HG03095 (cell line): Measurements from ENCODE around the gene HOXD4.

ENCODE experiments used
- ATAC-seq: cut with Tn5 transposase; IDR thresholded peaks from one replicate; pipeline ENCODE4 v1.9.1; 2021; ENCODE audit warnings: moderate library complexity; ENCODE audit not compliant: unreplicated experiment

The HOXD4 gene

GRCh38 chr2:176187899-176188773 lies 36.8 kb downstream of the HOXD4 start, which contains the start of gene HOXD1:
Gene HOXD1 (plus strand): TSS chr2:176188668. CDS start chr2:176188802, 134 bp downstream.
- ATAC-seq, result no peak

DNA sequence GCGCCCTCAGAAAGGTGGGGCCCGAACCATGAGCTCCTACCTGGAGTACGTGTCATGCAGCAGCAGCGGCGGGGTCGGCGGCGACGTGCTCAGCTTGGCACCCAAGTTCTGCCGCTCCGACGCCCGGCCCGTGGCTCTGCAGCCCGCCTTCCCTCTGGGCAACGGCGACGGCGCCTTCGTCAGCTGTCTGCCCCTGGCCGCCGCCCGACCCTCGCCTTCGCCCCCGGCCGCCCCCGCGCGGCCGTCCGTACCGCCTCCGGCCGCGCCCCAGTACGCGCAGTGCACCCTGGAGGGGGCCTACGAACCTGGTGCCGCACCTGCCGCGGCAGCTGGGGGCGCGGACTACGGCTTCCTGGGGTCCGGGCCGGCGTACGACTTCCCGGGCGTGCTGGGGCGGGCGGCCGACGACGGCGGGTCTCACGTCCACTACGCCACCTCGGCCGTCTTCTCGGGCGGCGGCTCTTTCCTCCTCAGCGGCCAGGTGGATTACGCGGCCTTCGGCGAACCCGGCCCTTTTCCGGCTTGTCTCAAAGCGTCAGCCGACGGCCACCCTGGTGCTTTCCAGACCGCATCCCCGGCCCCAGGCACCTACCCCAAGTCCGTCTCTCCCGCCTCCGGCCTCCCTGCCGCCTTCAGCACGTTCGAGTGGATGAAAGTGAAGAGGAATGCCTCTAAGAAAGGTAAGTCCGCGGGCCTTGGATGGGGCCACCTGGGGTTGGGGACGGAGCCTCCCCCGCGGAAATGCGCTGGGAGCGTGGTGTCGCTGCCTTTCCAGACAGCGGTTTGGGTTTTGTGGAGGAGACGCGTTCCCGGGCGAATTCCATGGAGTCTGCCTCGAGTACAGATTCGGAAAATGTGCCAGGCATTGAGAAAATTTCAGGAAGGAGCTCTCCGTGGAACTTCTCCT lies 37.7 kb downstream of the HOXD4 start:
- ATAC-seq, result no peak

DNA sequence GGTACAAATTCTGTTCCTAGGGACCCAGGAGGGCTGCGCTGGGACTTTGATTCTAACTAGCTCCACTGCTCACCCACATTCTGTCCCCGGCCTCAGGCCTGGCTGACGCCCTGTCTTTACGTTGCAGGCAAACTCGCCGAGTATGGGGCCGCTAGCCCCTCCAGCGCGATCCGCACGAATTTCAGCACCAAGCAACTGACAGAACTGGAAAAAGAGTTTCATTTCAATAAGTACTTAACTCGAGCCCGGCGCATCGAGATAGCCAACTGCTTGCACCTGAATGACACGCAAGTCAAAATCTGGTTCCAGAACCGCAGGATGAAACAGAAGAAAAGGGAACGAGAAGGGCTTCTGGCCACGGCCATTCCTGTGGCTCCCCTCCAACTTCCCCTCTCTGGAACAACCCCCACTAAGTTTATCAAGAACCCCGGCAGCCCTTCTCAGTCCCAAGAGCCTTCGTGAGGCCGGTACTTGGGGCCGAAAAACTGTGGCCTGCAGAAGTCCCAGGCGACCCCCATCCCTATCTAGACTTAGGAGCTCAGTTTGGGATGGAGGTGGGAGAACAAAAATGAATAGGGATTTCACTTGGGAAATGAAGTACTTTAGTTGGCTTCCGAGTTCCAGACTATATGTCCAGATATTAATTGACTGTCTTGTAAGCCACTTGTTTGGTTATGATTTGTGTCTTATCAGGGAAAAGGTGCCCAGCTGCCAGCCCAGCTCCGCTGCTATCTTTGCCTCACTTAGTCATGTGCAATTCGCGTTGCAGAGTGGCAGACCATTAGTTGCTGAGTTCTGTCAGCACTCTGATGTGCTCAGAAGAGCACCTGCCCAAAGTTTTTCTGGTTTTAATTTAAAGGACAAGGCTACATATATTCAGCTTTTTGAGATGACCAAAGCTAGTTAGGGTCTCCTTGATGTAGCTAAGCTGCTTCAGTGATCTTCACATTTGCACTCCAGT lies 38.6 kb downstream of the HOXD4 start:
- no peak for ATAC-seq

DNA sequence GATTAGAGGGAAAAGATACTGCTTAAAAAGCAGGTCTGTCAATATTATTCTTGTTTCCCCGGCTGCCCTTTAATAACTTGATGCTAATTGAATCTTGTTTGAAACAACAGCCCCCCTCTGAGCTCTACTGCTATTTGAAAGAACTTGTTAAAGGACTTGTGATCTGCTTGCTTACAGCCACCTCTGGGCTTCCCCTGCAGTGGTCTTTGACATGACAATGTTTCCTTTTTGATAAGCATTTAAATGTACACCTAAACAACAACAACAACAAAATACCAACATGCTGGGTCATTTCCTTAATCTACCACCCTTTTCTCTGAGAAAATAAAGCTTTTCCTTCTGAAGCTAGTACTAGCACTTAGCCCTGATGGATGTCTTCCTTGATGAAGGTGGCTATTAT lies 41.0 kb downstream of the HOXD4 start:
- no peak for ATAC-seq

DNA sequence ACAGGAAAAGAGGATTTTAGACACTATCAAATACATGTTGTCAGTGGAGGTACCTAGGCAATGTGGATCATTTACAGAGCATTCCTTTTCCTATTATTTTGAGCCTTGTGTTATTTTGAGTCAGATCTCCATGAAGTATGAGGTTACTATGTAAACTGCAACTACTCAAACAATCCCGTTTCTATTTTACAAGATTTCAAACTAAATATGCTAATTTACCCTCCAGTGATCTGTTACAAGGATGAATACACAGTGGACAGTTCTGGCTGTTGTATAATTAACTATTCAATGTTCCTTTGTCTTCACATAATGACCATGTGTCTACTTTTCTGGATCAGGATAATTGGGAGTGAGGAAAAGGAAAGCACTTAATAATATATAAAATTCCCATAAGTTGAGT lies 41.7 kb downstream of the HOXD4 start:
- no peak for ATAC-seq

DNA sequence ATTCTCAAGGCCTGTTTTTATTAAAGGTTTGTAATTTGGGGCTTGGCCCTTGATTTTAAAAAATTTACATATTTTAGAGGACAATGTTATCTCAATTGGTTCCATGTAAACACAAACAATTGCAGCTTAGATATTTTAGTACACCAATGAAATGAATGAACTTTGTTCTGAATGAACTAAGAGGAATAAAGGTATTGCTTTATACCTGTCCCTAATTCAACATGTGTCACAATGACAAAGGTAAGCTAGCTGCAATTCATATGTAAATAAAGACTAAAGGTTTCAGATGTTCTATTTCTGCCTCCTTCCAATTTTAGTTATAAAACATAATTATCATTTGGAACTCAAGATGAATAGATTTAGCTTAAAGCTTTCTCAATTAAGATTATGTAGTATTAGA lies 48.6 kb downstream of the HOXD4 start:
- ATAC-seq, result no peak

DNA sequence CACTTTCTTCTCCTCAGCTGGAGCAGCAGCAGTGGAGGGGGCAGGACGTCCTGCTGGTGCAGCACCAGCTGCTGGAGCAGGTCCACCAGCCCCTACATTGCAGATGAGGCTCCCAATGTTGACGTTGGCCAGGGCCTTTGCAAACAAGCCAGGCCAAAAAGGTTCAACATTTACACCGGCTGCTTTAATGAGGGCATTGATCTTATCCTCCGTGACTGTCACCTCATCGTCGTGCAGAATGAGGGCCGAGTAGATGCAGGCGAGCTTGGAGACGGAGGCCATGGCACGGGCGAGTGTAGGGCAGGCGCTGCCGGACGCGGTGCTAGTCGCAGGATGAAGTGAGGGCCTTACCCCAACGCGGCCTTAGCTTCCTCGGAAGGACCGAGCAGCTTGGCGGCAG lies 49.6 kb downstream of the HOXD4 start:
- no peak for ATAC-seq

- ATAC-seq, result no peak
Observed at GRCh38 chr2:176202491-176202890, 51.1 kb downstream of the HOXD4 start.
